Peyer's patch (tissue), 4 donors: Measurements from ENCODE around the gene GP1BB. TPM values are rescaled to one million over a fixed set of nuclear protein-coding genes. Genes with fewer than 3 reads are reported as not detected.
A peak's percentile ranks its signal among the peaks of the same experiment; 100 is the strongest.

Source experiments
- DNase-seq, 3 donors: peaks; one replicate each; pipeline ENCODE4 v3.0.0-alpha.2; 2017 to 2019
- H3K27ac ChIP-seq, 4 donors: fragments of 200-600 bp; sonication (generic); one replicate each; pipeline ENCODE4 v1.5.1; 2016 to 2019
- H3K27me3 ChIP-seq, 2 donors: fragments of 200-600 bp; sonication (generic); one replicate each; pipeline ENCODE4 v1.5.1; 2019
- H3K36me3 ChIP-seq, 3 donors: fragments of 200-600 bp; sonication (generic); one replicate each; pipeline ENCODE4 v1.5.1; 2016 to 2019
- H3K4me1 ChIP-seq, 4 donors: fragments of 200-600 bp; sonication (generic); one replicate each; pipeline ENCODE4 v1.5.1; 2016 to 2019
- H3K4me3 ChIP-seq, 4 donors: fragments of 200-600 bp; sonication (generic); 1 replicate in 3 of 4; 2 replicates in 1 of 4; pipeline ENCODE4 v1.5.1; 2016 to 2019; ENCODE audit warnings: mild to moderate bottlenecking in 1 of 4
- H3K9me3 ChIP-seq, 4 donors: fragments of 200-600 bp; sonication (generic); one replicate each; pipeline ENCODE4 v1.5.1; 2016 to 2019; ENCODE audit warnings: mild to moderate bottlenecking in 1 of 4
- POLR2A ChIP-seq, 2 donors: fragments of 450-650 bp; IDR thresholded peaks; one replicate each; pipeline ENCODE4 v1.5.1; 2017; ENCODE audit warnings: antibody characterized with exemption in 2 of 2, mild to moderate bottlenecking in 2 of 2, moderate library complexity in 2 of 2
- total RNA-seq, 4 donors: library from RNA; depleted of rRNA; stranded (reverse); fragments of >200 nt; gene quantifications; one replicate each; pipeline ENCODE4 v1.1.0, GENCODE V29; 2016
- TF ChIP-seq, protein P1 (sequence below), 6 experiments: fragments of 450-650 bp in 4 of 6; fragments of 200-600 bp in 2 of 6; sonication (generic) in 1 of 6; IDR thresholded peaks; one replicate each; pipeline ENCODE4 v1.5.1; 2017 to 2019; ENCODE audit warnings: antibody characterized with exemption in 6 of 6, mild to moderate bottlenecking in 3 of 6, moderate library complexity in 1 of 6

GP1BB gene
- total RNA-seq, 4 donors from 2014 or later, result 1.1 to 9.1 (median 2.0) TPM

DNA sequence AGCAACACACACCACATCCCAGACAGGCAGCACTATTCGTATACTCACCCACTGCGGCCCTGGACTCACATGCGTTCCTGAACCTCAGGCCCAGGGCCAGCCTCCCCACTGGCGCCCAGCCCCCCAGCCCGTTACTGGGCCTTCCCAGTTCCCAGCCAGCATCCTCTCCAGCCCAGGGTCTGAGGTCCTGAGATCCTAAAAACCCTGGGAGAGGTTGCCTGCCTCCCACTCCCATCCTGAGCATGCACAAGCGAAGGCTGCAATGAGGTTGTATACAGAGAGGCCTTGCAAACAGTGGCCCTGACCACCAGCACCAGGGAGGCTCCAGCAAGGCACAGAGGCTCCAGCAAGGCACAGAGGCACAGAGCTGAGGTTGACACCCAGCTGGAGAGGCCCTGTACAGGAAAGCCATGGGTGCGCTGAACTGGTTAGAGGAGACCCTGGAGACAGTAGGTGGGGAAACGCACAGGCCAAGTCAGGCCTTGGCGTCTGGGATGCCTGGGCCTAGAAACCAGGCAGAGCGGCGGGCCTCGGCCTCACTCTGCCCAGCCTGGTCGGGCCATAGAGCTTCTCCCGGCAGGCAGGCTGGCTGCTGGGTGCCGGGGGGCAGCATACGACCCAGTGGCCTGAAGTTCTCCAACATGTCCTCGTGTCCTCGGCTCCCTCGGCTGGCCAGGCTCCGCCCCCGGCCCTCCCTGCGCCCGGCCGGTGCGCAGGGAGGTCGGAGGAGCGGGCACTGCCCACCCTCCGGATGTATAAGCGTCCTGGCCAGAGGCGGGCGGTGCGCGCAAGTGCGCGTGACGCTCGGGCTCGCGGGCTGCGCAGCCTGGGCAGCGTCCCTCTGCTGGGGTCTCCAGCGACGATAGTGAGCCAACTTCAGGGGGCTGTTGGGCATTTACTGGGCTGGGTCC, 34.9 kb downstream of the GP1BB start:
- Histone ChIP-seq H3K9me3 (no peaks in the 10 kb centered on the region), H3K4me1 (peaks cover 0 to 47% (median 22%) of the 10 kb centered on the region in 4 donors), H3K27me3 (peaks cover 0 to 63% of the 10 kb centered on the region in 2 donors), H3K27ac (no peak overlapping the region), H3K36me3 (no peaks in the 10 kb centered on the region), H3K4me3 (no peak overlapping the region)
- no peak for TF ChIP-seq POLR2A (IDR thresholded peaks at IDR 0.05)
- TF ChIP-seq, protein P1, sequence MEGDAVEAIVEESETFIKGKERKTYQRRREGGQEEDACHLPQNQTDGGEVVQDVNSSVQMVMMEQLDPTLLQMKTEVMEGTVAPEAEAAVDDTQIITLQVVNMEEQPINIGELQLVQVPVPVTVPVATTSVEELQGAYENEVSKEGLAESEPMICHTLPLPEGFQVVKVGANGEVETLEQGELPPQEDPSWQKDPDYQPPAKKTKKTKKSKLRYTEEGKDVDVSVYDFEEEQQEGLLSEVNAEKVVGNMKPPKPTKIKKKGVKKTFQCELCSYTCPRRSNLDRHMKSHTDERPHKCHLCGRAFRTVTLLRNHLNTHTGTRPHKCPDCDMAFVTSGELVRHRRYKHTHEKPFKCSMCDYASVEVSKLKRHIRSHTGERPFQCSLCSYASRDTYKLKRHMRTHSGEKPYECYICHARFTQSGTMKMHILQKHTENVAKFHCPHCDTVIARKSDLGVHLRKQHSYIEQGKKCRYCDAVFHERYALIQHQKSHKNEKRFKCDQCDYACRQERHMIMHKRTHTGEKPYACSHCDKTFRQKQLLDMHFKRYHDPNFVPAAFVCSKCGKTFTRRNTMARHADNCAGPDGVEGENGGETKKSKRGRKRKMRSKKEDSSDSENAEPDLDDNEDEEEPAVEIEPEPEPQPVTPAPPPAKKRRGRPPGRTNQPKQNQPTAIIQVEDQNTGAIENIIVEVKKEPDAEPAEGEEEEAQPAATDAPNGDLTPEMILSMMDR (IDR thresholded peaks at IDR 0.05), result no peak
- DNase-seq, result no peak

DNA sequence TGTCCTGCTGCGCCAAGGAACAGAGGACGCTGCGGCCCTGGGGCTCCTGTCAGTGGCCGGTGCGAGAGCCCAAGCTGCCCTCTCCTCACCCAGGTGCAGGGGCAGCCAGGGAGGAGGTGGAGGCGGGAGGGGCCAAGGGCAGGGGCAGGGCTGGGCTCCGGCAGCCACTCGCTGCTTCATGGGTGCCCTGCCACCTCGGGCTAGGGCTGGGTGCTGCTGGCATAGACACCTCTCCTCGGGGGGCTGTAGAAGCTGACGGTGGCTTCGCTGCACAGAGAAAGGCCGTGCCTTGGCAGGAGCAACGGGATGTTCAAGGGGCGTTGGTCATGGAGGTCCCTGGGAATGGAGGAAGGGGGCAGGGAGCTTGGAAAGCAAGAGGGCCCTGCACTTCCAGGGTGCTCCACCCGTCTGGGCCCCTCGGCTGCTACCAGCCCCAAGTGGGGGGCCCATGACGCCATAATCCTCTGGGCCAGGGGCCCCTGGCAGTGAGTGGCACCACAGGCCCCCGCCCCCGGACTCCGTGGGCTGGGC, 35.6 kb downstream of the GP1BB start:
- Histone ChIP-seq H3K27ac (no peak overlapping the region), H3K36me3 (no peaks in the 10 kb centered on the region), H3K9me3 (no peaks in the 10 kb centered on the region), H3K4me3 (no peak overlapping the region), H3K4me1 (peaks cover 0 to 47% (median 22%) of the 10 kb centered on the region in 4 donors), H3K27me3 (peaks cover 0 to 66% of the 10 kb centered on the region in 2 donors)
- DNase-seq, result no peak
- TF ChIP-seq, protein P1 (IDR thresholded peaks at IDR 0.05), result no peak
- TF ChIP-seq POLR2A (IDR thresholded peaks at IDR 0.05), result no peak

DNA sequence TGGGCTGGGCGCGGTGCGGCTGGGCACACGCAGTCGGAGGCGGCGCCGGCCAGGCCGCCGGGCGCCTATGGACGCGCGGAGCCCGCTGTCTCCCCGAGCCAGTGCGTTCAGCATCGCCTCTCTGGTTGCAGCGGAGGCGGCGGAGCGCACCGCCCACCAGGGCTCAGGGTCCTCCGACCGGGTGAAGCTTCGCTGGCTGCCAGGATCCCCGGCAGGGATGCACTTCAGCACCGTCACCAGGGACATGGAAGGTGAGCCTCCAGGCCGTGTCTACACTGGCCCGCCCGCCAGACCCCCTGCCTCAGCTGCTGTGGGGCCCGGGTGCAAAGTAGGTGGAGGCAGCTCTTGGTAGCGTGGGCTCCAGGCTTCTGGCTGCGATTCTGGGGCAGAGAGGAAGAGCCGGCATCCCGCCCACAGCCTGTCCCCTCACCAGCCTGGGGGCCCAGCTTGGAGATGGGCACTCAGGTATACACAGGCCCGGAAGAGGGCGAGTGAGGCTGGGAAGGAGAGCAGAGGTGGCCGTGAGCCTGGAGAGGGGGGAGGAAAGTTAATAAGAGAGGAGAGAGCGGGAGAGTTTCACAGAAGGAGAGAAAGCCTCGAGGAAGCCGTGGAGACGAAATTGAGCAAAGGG, 36.2 kb downstream of the GP1BB start:
- Histone ChIP-seq H3K27me3 (peaks cover 0 to 67% of the 10 kb centered on the region in 2 donors), H3K27ac (no peak overlapping the region), H3K36me3 (no peaks in the 10 kb centered on the region), H3K4me3 (peak overlapping the region in 1 of 4 donors; percentile 3), H3K9me3 (no peaks in the 10 kb centered on the region), H3K4me1 (peaks cover 0 to 47% (median 22%) of the 10 kb centered on the region in 4 donors)
- TF ChIP-seq, protein P1 (IDR thresholded peaks at IDR 0.05), result no peak
- DNase-seq, result no peak

DNA sequence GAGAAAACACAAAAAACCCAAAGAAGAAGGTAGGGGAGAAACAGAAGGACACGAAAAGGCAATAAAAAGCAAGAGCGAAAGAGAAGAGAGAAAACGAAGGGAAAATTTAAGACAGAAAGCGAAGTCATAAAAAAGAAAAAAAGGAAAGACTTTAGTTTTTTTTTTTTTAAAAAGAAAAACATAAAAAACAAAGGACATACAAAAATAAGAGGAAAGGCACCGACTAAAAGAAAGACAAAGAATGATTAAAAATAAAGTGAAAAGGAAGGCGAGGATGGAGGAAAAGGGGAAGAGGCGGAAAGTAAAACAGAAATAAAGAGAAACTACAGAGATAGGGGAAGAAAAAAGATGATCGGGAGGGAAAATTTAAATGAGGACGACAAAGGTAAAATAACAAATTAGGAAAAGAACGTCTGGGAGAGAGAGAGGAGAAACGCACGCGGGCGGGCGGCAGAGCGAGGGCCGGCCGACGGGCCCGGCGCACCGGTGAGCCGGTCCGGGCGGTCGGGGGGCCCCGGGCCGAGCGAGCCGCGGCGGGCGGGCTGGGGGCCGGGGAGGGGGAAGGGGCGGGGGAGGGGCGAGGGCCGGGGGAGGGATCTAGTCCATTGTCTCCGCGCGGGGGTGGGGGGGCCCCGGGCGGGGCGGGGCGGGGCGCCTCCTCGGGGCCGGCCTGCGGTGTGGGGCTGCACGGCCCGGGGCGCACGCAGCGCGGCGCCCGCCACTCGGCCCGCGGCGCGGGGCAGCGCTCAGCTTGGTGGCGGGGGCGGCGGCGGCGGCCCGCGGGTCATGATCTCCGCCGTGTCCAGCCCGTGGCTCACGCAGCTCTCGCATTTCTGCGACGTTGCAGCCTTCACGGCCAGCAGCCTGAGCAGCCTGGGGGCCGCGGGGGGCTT, 37.0 kb downstream of the GP1BB start, which contains the start of gene TBX1:
Gene TBX1, plus strand, starts transcription at position 721 of the 893 bp plus-strand sequence. Its CDS starts 66 bp downstream, at position 787.
- peaks cover 0 to 64% of the 10 kb centered on the region in 2 donors for H3K27me3 ChIP-seq
- peak within 1 kb of the TSS in 2 of 4 donors; percentile 24 to 34 for H3K4me3 ChIP-seq
- peaks cover 0 to 40% (median 20%) of the 10 kb centered on the region in 4 donors for H3K4me1 ChIP-seq
- H3K27ac ChIP-seq, result no peak within 1 kb of the TSS
- no peak for DNase-seq
- TF ChIP-seq POLR2A (IDR thresholded peaks at IDR 0.05), result no peak
- TF ChIP-seq, protein P1 (IDR thresholded peaks at IDR 0.05), result no peak
- H3K36me3 ChIP-seq, result no peaks in the 10 kb centered on the region
- no peaks in the 10 kb centered on the region for H3K9me3 ChIP-seq
